Measurements from ENCODE around the gene TSPOAP1. TPM values are rescaled to one million over a fixed set of nuclear protein-coding genes. Genes with fewer than 3 reads are reported as not detected.

Gene TSPOAP1
- total and polyA plus RNA-seq, 10 of the 15 experiments (the other 5 are each of a cell fraction or from before 2014, with no cell fraction given): 0.58 to 16.4 (median 4.2) TPM; not detected in 1

- intact Hi-C loops (cut with micrococcal nuclease; ENCODE audit: unreplicated experiment): no loop called here
- ChIA-PET CTCF (interaction anchor here (0.6 to 1.3 kb wide), 2 partner anchors 34 to 51 kb away, joined by 3 to 4 read pairs; partner anchors contain the start of gene RNF43), SMC1A (ENCODE audit: uncharacterized antibody, unreplicated experiment) (interaction anchor here (0.8 to 1.0 kb wide), 2 partner anchors 50 to 51 kb away, joined by 3 read pairs; partner anchors contain the start of gene RNF43), POLR2A (no interaction called here), RAD21 (ENCODE audit: unreplicated experiment) (interaction anchor here (1.3 kb wide), 1 partner anchor 49 kb away, joined by 6 read pairs; no protein-coding TSS in a partner anchor)
- ATAC-seq: no peak
- Histone ChIP-seq H3K4me1 (ENCODE audit: control insufficient read depth, insufficient read depth, low read length) (no peaks in the 10 kb centered on the region), H3K27me3 (replicated peaks in 1 of 2; ENCODE audit: control insufficient read depth in 2 of 2, insufficient read depth in 2 of 2, low read length in 1 of 2) (no peaks in the 10 kb centered on the region), H3K9me3 (replicated peaks; ENCODE audit: control insufficient read depth, insufficient read depth, low read length) (no peaks in the 10 kb centered on the region), H3K4me2 (ENCODE audit: control insufficient read depth, insufficient read depth) (no peak overlapping the region), H3K9ac (ENCODE audit: control insufficient read depth, insufficient read depth, low read length) (no peak overlapping the region), H2AFZ (ENCODE audit: control insufficient read depth, low read depth, low read length) (no peak overlapping the region), H3K36me3 (ENCODE audit: control insufficient read depth in 2 of 2, insufficient read depth in 2 of 2, low read length in 1 of 2) (peaks cover 0 to 17% of the 10 kb centered on the region in 2 experiments; a peak in 3 of 4 replicates), H3K79me2 (ENCODE audit: control insufficient read depth, insufficient read depth, low read length) (no peaks in the 10 kb centered on the region), H3K4me3 (no peak overlapping the region), H3K27ac (ENCODE audit: control insufficient read depth, insufficient read depth) (no peak overlapping the region), H4K20me1 (ENCODE audit: control insufficient read depth, insufficient read depth) (no peaks in the 10 kb centered on the region)
- in situ Hi-C loops (cut with MboI): no loop called here
- WGBS (ENCODE audit: insufficient coverage, insufficient replicate concordance, low lambda C conversion rate, missing lambda C conversion rate): 54% methylated on average over 5 of the region's 5 CpGs
- FAIRE-seq: no peak
- BruUV-seq (replicated peaks): no TSS peak
- DNase-seq (ENCODE audit: low read depth, low spot score): no peak
- TF ChIP-seq MYB (IDR thresholded peaks at IDR 0.05; ENCODE audit: borderline replicate concordance, low read depth, low read length) (no peak), PKNOX1 (IDR thresholded peaks at IDR 0.05) (no peak), BCLAF1 (IDR thresholded peaks at IDR 0.05) (no peak), EGR1 (IDR thresholded peaks at IDR 0.05; ENCODE audit: borderline replicate concordance in 1 of 2, low read depth in 2 of 2, low read length in 2 of 2) (no peak), CBX3 (IDR thresholded peaks at IDR 0.05; ENCODE audit: borderline replicate concordance, low read depth) (no peak), POLR2AphosphoS5 (IDR thresholded peaks at IDR 0.05; ENCODE audit: low read length) (no peak), ZNF217 (IDR thresholded peaks at IDR 0.05) (no peak), MEF2A (IDR thresholded peaks at IDR 0.05; ENCODE audit: insufficient read depth, low read depth, low read length) (no peak), JUND (IDR thresholded peaks at IDR 0.05; ENCODE audit: low read depth, low read length) (no peak), MYC (IDR thresholded peaks at IDR 0.05; ENCODE audit: insufficient read depth, insufficient read length, insufficient replicate concordance, low read length, severe bottlenecking) (no peak), NR2C1 (IDR thresholded peaks at IDR 0.05) (no peak)
- TF ChIP-seq, protein P1, sequence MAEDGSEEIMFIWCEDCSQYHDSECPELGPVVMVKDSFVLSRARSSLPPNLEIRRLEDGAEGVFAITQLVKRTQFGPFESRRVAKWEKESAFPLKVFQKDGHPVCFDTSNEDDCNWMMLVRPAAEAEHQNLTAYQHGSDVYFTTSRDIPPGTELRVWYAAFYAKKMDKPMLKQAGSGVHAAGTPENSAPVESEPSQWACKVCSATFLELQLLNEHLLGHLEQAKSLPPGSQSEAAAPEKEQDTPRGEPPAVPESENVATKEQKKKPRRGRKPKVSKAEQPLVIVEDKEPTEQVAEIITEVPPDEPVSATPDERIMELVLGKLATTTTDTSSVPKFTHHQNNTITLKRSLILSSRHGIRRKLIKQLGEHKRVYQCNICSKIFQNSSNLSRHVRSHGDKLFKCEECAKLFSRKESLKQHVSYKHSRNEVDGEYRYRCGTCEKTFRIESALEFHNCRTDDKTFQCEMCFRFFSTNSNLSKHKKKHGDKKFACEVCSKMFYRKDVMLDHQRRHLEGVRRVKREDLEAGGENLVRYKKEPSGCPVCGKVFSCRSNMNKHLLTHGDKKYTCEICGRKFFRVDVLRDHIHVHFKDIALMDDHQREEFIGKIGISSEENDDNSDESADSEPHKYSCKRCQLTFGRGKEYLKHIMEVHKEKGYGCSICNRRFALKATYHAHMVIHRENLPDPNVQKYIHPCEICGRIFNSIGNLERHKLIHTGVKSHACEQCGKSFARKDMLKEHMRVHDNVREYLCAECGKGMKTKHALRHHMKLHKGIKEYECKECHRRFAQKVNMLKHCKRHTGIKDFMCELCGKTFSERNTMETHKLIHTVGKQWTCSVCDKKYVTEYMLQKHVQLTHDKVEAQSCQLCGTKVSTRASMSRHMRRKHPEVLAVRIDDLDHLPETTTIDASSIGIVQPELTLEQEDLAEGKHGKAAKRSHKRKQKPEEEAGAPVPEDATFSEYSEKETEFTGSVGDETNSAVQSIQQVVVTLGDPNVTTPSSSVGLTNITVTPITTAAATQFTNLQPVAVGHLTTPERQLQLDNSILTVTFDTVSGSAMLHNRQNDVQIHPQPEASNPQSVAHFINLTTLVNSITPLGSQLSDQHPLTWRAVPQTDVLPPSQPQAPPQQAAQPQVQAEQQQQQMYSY (CRISPR knock-in tag; IDR thresholded peaks at IDR 0.05): no peak
Measured at GRCh38 chr17:58365980-58366595, 37.5 kb upstream of the TSPOAP1 start.

All from GM12878 (cell line).